Heart left ventricle (tissue), 13 donors: ENCODE data around the gene FBH1.

Source experiments
- POLR2A ChIP-seq, 2 donors: fragments of 450-650 bp; IDR thresholded peaks; one replicate each; pipeline ENCODE4 v1.6.1; 2017; ENCODE audit warnings: antibody characterized with exemption in 2 of 2, mild to moderate bottlenecking in 2 of 2, moderate library complexity in 2 of 2
- TF ChIP-seq, protein P1 (sequence below), 12 donors: fragments of 200-600 bp; sonication (generic) in 4 of 12; IDR thresholded peaks; one replicate each; pipeline versions ENCODE4 v1.5.0 to v1.8.0; 2018 to 2022; ENCODE audit warnings: antibody characterized with exemption in 12 of 12, mild to moderate bottlenecking in 5 of 12
- donor health status: ischemic (EF 13 %, LVEDD 7.1; RV severe dilation, severe dysfunction).
- donor health status: DM: no; HTN: yes; CAD: no.
- donor health status: DM: no; HTN: no; CAD: no.
- donor health status: ischemic (EF 25% LVEDD 6.9; RV normal size, moderate dysfunction).
- donor health status: ischemic (EF 25% LVEDD 5.7; RV mildly dilated, moderate dysfunction).
- donor health status: ischemic (EF 35%, LVEDD 5.7; RV mildly dilated, moderate dysfunction).
- donor health status: nonischemic (EF 11% LVEDD 7.7; RV severe dilation, severe dysfunction).
- donor health status: DM: yes; HTN: yes; CAD: no.
- donor health status: PGD.
- donor health status: ischemic (EF 29% LVEDD 5.4; RV normal size, mild dysfunction).
- donor health status: nonischemic (EF 23%, LVEDD 6.1; RV moderate dilation, normal function).

DNA sequence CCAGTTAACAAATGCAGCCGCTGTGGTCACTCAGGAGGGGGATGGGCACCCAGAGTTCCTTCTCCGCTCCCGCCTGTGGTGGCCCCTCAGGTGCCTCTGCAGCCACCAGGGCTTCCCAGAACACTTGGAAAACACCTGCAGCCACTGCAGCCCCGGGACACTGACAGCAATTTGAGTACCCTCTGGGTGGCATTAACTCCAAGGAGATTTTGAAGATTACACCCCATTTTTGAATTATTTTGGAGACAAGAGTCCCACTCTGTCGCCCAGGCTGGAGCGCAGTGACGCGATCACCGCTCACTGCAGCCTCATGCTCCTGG, 55.1 kb downstream of the FBH1 start:
- TF ChIP-seq POLR2A (IDR thresholded peaks at IDR 0.05): no peak
- TF ChIP-seq, protein P1, sequence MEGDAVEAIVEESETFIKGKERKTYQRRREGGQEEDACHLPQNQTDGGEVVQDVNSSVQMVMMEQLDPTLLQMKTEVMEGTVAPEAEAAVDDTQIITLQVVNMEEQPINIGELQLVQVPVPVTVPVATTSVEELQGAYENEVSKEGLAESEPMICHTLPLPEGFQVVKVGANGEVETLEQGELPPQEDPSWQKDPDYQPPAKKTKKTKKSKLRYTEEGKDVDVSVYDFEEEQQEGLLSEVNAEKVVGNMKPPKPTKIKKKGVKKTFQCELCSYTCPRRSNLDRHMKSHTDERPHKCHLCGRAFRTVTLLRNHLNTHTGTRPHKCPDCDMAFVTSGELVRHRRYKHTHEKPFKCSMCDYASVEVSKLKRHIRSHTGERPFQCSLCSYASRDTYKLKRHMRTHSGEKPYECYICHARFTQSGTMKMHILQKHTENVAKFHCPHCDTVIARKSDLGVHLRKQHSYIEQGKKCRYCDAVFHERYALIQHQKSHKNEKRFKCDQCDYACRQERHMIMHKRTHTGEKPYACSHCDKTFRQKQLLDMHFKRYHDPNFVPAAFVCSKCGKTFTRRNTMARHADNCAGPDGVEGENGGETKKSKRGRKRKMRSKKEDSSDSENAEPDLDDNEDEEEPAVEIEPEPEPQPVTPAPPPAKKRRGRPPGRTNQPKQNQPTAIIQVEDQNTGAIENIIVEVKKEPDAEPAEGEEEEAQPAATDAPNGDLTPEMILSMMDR (IDR thresholded peaks at IDR 0.05): no peak
